Measurements from ENCODE around the gene CLCNKA.
"Not testable (repeated sequence)": the region's sequence is repeated elsewhere in the genome, so short reads cannot be mapped to it uniquely, and the experiment has no call there.

- not testable (repeated sequence) for TF ChIP-seq CTCF, POLR2A (IDR thresholded peaks at IDR 0.05)
Measured at GRCh38 chr1:16062687-16063075, 40.8 kb downstream of the CLCNKA start.

Measured in testis (tissue), 2 donors.